ENCODE data around the gene METTL4. TPM values are rescaled to one million over a fixed set of nuclear protein-coding genes. Genes with fewer than 3 reads are reported as not detected.

METTL4 gene
- total and polyA plus RNA-seq, 2 donors (not counting 3 experiments of a cell fraction or from before 2014, with no cell fraction given) = 8.3 to 17.4 TPM

GRCh38 chr18:2504642-2505041 is 66.7 kb downstream of the METTL4 start:
- H2AFZ ChIP-seq (ENCODE audit: low read depth, low read length) = no peak overlapping the region
- TF ChIP-seq EZH2 (IDR thresholded peaks at IDR 0.05; ENCODE audit: borderline replicate concordance, low read depth, low read length, severe bottlenecking) = no peak
- TF ChIP-seq GATA2 (IDR thresholded peaks at IDR 0.05; ENCODE audit: insufficient read depth, insufficient read length, low read depth, low read length) = no peak
- TF ChIP-seq MAX (IDR thresholded peaks at IDR 0.05; ENCODE audit: insufficient read depth, insufficient read length) = no peak
- no peak for TF ChIP-seq POLR2A (IDR thresholded peaks at IDR 0.05; ENCODE audit: low read depth, low read length)
- TF ChIP-seq FOS (IDR thresholded peaks at IDR 0.05; ENCODE audit: borderline replicate concordance, insufficient read depth, low read length) = no peak
- TF ChIP-seq, protein P1, sequence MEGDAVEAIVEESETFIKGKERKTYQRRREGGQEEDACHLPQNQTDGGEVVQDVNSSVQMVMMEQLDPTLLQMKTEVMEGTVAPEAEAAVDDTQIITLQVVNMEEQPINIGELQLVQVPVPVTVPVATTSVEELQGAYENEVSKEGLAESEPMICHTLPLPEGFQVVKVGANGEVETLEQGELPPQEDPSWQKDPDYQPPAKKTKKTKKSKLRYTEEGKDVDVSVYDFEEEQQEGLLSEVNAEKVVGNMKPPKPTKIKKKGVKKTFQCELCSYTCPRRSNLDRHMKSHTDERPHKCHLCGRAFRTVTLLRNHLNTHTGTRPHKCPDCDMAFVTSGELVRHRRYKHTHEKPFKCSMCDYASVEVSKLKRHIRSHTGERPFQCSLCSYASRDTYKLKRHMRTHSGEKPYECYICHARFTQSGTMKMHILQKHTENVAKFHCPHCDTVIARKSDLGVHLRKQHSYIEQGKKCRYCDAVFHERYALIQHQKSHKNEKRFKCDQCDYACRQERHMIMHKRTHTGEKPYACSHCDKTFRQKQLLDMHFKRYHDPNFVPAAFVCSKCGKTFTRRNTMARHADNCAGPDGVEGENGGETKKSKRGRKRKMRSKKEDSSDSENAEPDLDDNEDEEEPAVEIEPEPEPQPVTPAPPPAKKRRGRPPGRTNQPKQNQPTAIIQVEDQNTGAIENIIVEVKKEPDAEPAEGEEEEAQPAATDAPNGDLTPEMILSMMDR (IDR thresholded peaks at IDR 0.05; ENCODE audit: extremely low read depth in 1 of 2, insufficient read depth in 1 of 2, low read depth in 1 of 2, low read length in 2 of 2) = no peak
- TF ChIP-seq MYC (IDR thresholded peaks at IDR 0.05; ENCODE audit: low read depth, low read length) = no peak
- TF ChIP-seq POLR2AphosphoS5 (IDR thresholded peaks at IDR 0.05; ENCODE audit: insufficient read depth, low read depth, low read length) = no peak
- TF ChIP-seq JUN (IDR thresholded peaks at IDR 0.05; ENCODE audit: borderline replicate concordance, insufficient read depth, insufficient read length, low read depth) = no peak
- no peak for FAIRE-seq
- no peaks in the 10 kb centered on the region for H3K9me3 ChIP-seq (replicated peaks; ENCODE audit: control insufficient read depth, insufficient read depth, low read length)
- no peaks in the 10 kb centered on the region for H3K9me1 ChIP-seq (replicated peaks; ENCODE audit: control insufficient read depth, extremely low read depth, insufficient read depth, low read length)
- CTCF ChIA-PET = no interaction called here
- no peak overlapping the region for H3K4me2 ChIP-seq (ENCODE audit: insufficient read depth, low read length)
- BruUV-seq (replicated peaks) = no TSS peak
- intact Hi-C loops (cut with micrococcal nuclease) (no loop called here), dilution Hi-C loops (cut with MboI; ENCODE audit: extremely low pct_ligation_motif_present, low sequenced_read_pairs) (no loop called here)
- H3K36me3 ChIP-seq (ENCODE audit: control insufficient read depth in 2 of 2, extremely low read depth in 1 of 2, insufficient read depth in 2 of 2, low read length in 2 of 2) = no peaks in the 10 kb centered on the region
- no peaks in the 10 kb centered on the region for H3K79me2 ChIP-seq (ENCODE audit: control insufficient read depth, insufficient read depth, low read length)
- H4K20me1 ChIP-seq (replicated peaks; ENCODE audit: control insufficient read depth, extremely low read depth, insufficient read depth, low read length) = no peaks in the 10 kb centered on the region
- no peaks in the 10 kb centered on the region for H3K27me3 ChIP-seq (ENCODE audit: control insufficient read depth in 2 of 2, insufficient read depth in 2 of 2, low read length in 2 of 2)
- H3K27ac ChIP-seq (ENCODE audit: insufficient read depth, low read depth, low read length) = no peak overlapping the region
- H3K4me3 ChIP-seq (replicated peaks in 1 of 3; ENCODE audit: insufficient read depth in 1 of 3, low read depth in 1 of 3, low read length in 3 of 3) = no peak overlapping the region
- DNase-seq (ENCODE audit: low read depth, low spot score) = no peak
- H3K4me1 ChIP-seq (ENCODE audit: control insufficient read depth, extremely low read depth, insufficient read depth, low read length) = no peaks in the 10 kb centered on the region
- POLR2A ChIA-PET = no interaction called here
- H3K9ac ChIP-seq (replicated peaks; ENCODE audit: extremely low read depth, insufficient read depth, low read length) = no peak overlapping the region

Data from endothelial cell of umbilical vein (primary cell).